Measurements from ENCODE around the gene AGAP1. TPM values are rescaled to one million over a fixed set of nuclear protein-coding genes. Genes with fewer than 3 reads are reported as not detected.

The AGAP1 gene
- total and polyA plus RNA-seq, 7 donors = 4.2 to 21.6 (median 16.6) TPM

DNA sequence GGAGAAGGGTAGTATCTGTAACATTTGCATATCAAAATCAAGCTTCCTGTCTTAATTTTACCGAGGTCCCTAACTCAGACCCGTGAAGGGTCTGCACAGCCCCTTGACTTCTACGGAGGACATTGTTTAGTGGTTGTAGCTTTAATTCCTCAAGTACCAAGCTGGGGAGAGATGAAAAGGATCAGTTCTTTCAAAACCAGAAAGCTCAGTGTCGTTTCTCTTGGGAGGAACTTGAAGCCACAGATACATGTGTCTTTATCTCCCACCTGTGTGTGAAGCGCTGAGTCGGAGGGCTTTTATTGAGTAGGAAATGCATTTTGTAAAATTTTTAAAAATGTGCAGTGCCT is 410.7 kb downstream of the AGAP1 start:
- no peak overlapping the region for H3K27ac ChIP-seq
- TF ChIP-seq CTCF (IDR thresholded peaks at IDR 0.05) = no peak
- 73 to 76% (median 73%) methylated on average over 6 of the region's 6 CpGs for WGBS, 3 donors
- H3K4me1 ChIP-seq = no peaks in the 10 kb centered on the region
- intact Hi-C loops (cut with DNase I) = no loop called here
- H3K36me3 ChIP-seq (ENCODE audit: insufficient read depth in 1 of 2, low read depth in 1 of 2) = peaks cover 0 to 3% of the 10 kb centered on the region in 2 donors
- H3K9me3 ChIP-seq = no peaks in the 10 kb centered on the region
- no peak overlapping the region for H3K4me3 ChIP-seq
- H3K27me3 ChIP-seq (ENCODE audit: insufficient read depth in 3 of 3, low read length in 2 of 3) = no peaks in the 10 kb centered on the region
- ATAC-seq (no peak), DNase-seq (no peak)

GRCh38 chr2:235908826-235909225 is 415.0 kb downstream of the AGAP1 start:
- ATAC-seq (no peak), DNase-seq (no peak)
- peaks cover 0 to 3% of the 10 kb centered on the region in 2 donors for H3K36me3 ChIP-seq (ENCODE audit: insufficient read depth in 1 of 2, low read depth in 1 of 2)
- no peaks in the 10 kb centered on the region for H3K9me3 ChIP-seq
- H3K27ac ChIP-seq = no peak overlapping the region
- no peak overlapping the region for H3K4me3 ChIP-seq
- WGBS, 3 donors = 74 to 83% (median 76%) methylated on average over 6 of the region's 6 CpGs
- no peak for TF ChIP-seq CTCF (IDR thresholded peaks at IDR 0.05)
- H3K4me1 ChIP-seq = no peaks in the 10 kb centered on the region
- intact Hi-C loops (cut with DNase I) = no loop called here
- no peaks in the 10 kb centered on the region for H3K27me3 ChIP-seq (ENCODE audit: insufficient read depth in 3 of 3, low read length in 2 of 3)

DNA sequence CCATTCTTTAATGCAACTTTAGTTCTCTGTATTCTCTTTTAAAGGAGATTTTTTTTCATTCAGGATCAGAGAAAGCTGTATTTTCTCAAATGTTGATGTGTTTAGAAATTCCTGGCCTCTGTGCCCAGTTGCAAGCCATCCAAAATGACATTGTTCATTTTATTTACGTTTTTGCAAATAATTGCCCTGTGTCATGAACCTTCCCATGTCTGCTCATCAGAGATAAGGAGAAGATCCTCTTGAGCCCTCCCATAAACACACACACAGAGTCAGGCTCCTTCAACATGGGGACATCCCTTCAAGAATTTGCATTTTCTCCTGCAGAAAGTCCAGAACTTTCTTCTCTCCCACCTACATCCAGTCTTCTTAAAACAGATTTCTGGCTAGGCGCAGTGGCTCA is 415.5 kb downstream of the AGAP1 start:
- Histone ChIP-seq H3K36me3 (ENCODE audit: insufficient read depth in 1 of 2, low read depth in 1 of 2) (peaks cover 0 to 3% of the 10 kb centered on the region in 2 donors), H3K9me3 (no peaks in the 10 kb centered on the region), H3K4me3 (no peak overlapping the region), H3K4me1 (no peaks in the 10 kb centered on the region), H3K27ac (no peak overlapping the region), H3K27me3 (ENCODE audit: insufficient read depth in 3 of 3, low read length in 2 of 3) (no peaks in the 10 kb centered on the region)
- 79 to 85% (median 84%) methylated on average over 2 of the region's 2 CpGs for WGBS, 3 donors
- ATAC-seq = no peak
- no peak for DNase-seq
- no peak for TF ChIP-seq CTCF (IDR thresholded peaks at IDR 0.05)
- intact Hi-C loops (cut with DNase I) = no loop called here

DNA sequence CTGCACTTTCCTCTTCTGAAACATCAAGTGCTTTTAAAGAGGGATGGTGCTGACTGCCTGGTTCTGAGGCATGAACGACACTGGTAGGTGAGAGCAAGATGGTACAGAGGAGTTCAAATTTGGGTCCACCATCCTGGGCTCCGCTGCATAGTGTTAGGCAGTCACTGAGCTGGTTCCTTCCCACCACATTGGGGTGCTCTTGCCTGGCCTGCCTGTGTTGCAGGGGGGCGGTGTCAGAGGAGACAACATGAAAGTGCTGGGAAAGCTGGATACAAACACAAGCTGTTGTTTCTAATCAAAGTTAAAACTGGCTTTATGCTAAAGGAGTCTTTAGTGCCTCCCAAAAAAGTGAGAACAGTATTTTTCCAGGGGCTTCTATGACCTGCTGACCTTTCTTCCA is 416.2 kb downstream of the AGAP1 start:
- no peak overlapping the region for H3K4me3 ChIP-seq
- 93 to 96% (median 96%) methylated on average over 3 of the region's 3 CpGs for whole genome bisulfite sequencing, 3 donors
- H3K27ac ChIP-seq = no peak overlapping the region
- peaks cover 0 to 3% of the 10 kb centered on the region in 2 donors for H3K36me3 ChIP-seq (ENCODE audit: insufficient read depth in 1 of 2, low read depth in 1 of 2)
- no peak for ATAC-seq
- no peaks in the 10 kb centered on the region for H3K4me1 ChIP-seq
- intact Hi-C loops (cut with DNase I) = no loop called here
- no peak for DNase-seq
- H3K9me3 ChIP-seq = no peaks in the 10 kb centered on the region
- H3K27me3 ChIP-seq (ENCODE audit: insufficient read depth in 3 of 3, low read length in 2 of 3) = no peaks in the 10 kb centered on the region
- no peak for TF ChIP-seq CTCF (IDR thresholded peaks at IDR 0.05)

GRCh38 chr2:235911125-235911524 is 417.3 kb downstream of the AGAP1 start:
- H3K36me3 ChIP-seq (ENCODE audit: insufficient read depth in 1 of 2, low read depth in 1 of 2) = peaks cover 0 to 3% of the 10 kb centered on the region in 2 donors
- peaks cover 4% of the 10 kb centered on the region for H3K9me3 ChIP-seq
- H3K27me3 ChIP-seq (ENCODE audit: insufficient read depth in 3 of 3, low read length in 2 of 3) = no peaks in the 10 kb centered on the region
- intact Hi-C loops (cut with DNase I) = no loop called here
- H3K27ac ChIP-seq = no peak overlapping the region
- no peaks in the 10 kb centered on the region for H3K4me1 ChIP-seq
- DNase-seq = no peak
- no peak overlapping the region for H3K4me3 ChIP-seq
- WGBS, 3 donors = 88 to 90% (median 88%) methylated on average over 6 of the region's 6 CpGs
- no peak for ATAC-seq
- TF ChIP-seq CTCF (IDR thresholded peaks at IDR 0.05) = no peak
